GM19043 (cell line): ENCODE results near the gene CSRNP3.

ENCODE experiments used
- ATAC-seq: cut with Tn5 transposase; IDR thresholded peaks from one replicate; pipeline ENCODE4 v1.9.1; 2021; ENCODE audit warnings: low read depth; ENCODE audit not compliant: unreplicated experiment

CSRNP3 gene

DNA sequence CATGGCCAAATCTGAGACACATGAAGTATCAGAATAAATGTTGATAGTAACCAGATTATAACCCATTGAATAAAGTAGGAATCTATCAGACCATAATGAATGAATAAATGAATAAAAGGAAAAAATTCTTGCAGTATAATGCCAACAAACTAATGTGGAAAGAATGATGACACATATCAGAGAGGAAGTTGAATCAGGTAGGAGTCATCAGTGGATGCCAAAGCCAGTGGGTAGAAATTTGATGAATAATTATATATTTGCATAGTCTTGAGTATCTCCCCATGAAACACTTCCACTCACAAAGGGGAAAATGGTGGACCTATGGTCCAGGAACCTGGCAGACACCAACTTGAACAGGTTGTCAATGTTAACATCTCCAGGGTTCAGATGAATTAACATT is 255.9 kb downstream of the CSRNP3 start:
- no peak for ATAC-seq
